IMR-90 (cell line): ENCODE results near the gene TIMM17B.

Experiments used
- RFX5 ChIP-seq: IDR thresholded peaks from 2 replicates; pipeline ENCODE4 v1.8.0; 2012; ENCODE audit warnings: low read depth, mild to moderate bottlenecking, low read length, moderate library complexity
- TF ChIP-seq, protein P1 (sequence below): fragments of 150-350 bp; IDR thresholded peaks from 2 replicates; pipeline ENCODE4 v1.6.1; 2016; ENCODE audit warnings: low read depth, mild to moderate bottlenecking, low read length, moderate library complexity, borderline replicate concordance

DNA sequence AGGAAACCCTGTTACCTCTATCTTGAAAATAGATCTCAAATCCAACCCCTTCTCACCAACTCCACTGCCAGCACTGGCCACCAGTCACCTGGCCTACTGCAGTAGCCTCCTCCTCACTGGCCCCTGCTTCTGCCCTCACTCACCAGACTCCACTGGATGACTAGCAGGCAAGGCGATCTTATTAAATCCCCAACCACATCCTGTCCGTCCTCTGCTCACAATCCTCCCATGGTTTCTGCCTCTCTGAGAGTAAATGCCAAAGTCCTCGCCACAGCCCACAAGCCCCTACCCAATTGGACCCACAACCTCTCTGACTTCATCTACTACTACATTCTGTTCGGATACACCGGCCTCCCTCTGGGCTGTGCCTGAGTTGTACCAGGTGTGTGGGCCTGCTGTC is 26.7 kb upstream of the TIMM17B start:
- TF ChIP-seq RFX5, result no peak
- TF ChIP-seq, protein P1, sequence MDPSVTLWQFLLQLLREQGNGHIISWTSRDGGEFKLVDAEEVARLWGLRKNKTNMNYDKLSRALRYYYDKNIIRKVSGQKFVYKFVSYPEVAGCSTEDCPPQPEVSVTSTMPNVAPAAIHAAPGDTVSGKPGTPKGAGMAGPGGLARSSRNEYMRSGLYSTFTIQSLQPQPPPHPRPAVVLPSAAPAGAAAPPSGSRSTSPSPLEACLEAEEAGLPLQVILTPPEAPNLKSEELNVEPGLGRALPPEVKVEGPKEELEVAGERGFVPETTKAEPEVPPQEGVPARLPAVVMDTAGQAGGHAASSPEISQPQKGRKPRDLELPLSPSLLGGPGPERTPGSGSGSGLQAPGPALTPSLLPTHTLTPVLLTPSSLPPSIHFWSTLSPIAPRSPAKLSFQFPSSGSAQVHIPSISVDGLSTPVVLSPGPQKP, result no peak
